GM23248 (cell line): ENCODE results near the gene BMP5. TPM values are rescaled to one million over a fixed set of nuclear protein-coding genes. Genes with fewer than 3 reads are reported as not detected.

Source experiments
- DNase-seq: peaks from one replicate; pipeline ENCODE4 v3.0.0-alpha.2; 2015
- H2AFZ ChIP-seq: fragments of 200-600 bp; sonication (generic); 2 replicates; pipeline ENCODE4 v1.6.1; 2016; ENCODE audit warnings: antibody characterized with exemption
- H3F3A ChIP-seq: fragments of 200-600 bp; sonication (generic); 2 replicates; pipeline ENCODE4 v1.6.1; 2016; ENCODE audit warnings: mild to moderate bottlenecking, antibody characterized with exemption, mixed run types; ENCODE audit not compliant: insufficient read depth
- H3K27ac ChIP-seq: fragments of 200-600 bp; sonication (generic); 2 replicates; pipeline ENCODE4 v1.5.1; 2016; ENCODE audit warnings: mild to moderate bottlenecking
- H3K27me3 ChIP-seq: fragments of 200-600 bp; sonication (generic); replicated peaks from 2 replicates; pipeline ENCODE4 v1.6.1; 2016; ENCODE audit warnings: mild to moderate bottlenecking; ENCODE audit not compliant: insufficient read depth
- H3K36me3 ChIP-seq: fragments of 200-600 bp; sonication (generic); 2 replicates; pipeline ENCODE4 v1.6.1; 2016; ENCODE audit warnings: low read depth, mild to moderate bottlenecking
- H3K4me1 ChIP-seq: fragments of 200-600 bp; sonication (generic); 2 replicates; pipeline ENCODE4 v1.6.1; 2016; ENCODE audit warnings: mild to moderate bottlenecking; ENCODE audit not compliant: insufficient read depth
- H3K4me2 ChIP-seq: fragments of 200-600 bp; sonication (generic); one replicate; pipeline ENCODE4 v1.6.1; 2016; ENCODE audit warnings: mild to moderate bottlenecking; ENCODE audit not compliant: unreplicated experiment
- H3K4me3 ChIP-seq: fragments of 200-600 bp; sonication (generic); 2 replicates; pipeline ENCODE4 v1.5.1; 2016; ENCODE audit warnings: mild to moderate bottlenecking
- H3K79me2 ChIP-seq: fragments of 200-600 bp; sonication (generic); 2 replicates; pipeline ENCODE4 v1.6.1; 2016; ENCODE audit warnings: mild to moderate bottlenecking; ENCODE audit not compliant: insufficient read depth
- H3K9ac ChIP-seq: fragments of 200-600 bp; sonication (generic); 2 replicates; pipeline ENCODE4 v1.6.1; 2016; ENCODE audit warnings: mild to moderate bottlenecking
- H3K9me2 ChIP-seq: fragments of 200-600 bp; sonication (generic); 2 replicates; pipeline ENCODE4 v1.6.1; 2016; ENCODE audit warnings: mixed run types, mild to moderate bottlenecking, moderate library complexity; ENCODE audit not compliant: insufficient read depth
- H3K9me3 ChIP-seq: fragments of 200-600 bp; sonication (generic); one replicate; pipeline ENCODE4 v1.6.1; 2017; ENCODE audit warnings: low read depth
- H4K20me1 ChIP-seq: fragments of 200-600 bp; sonication (generic); 2 replicates; pipeline ENCODE4 v1.6.0; 2016; ENCODE audit not compliant: insufficient read depth
- EZH2 ChIP-seq: fragments of 200-600 bp; sonication (generic); IDR thresholded peaks from 2 replicates; pipeline ENCODE4 v1.6.1; 2018; ENCODE audit warnings: antibody characterized with exemption, mild to moderate bottlenecking; ENCODE audit not compliant: insufficient read depth, poor library complexity, severe bottlenecking
- EZH2phosphoT487 ChIP-seq: fragments of 200-600 bp; sonication (generic); IDR thresholded peaks from 2 replicates; pipeline ENCODE4 v1.6.1; 2018; ENCODE audit warnings: antibody characterized with exemption, moderate library complexity, mild to moderate bottlenecking, low read depth; ENCODE audit not compliant: insufficient read depth
- WGBS, 2 experiments: methylation state at CpG; one replicate each; pipeline ENCODE4 v1.1.6; 2015 to 2017; ENCODE audit warnings: low lambda C conversion rate in 2 of 2, low coverage in 1 of 2; ENCODE audit errors: missing lambda C conversion rate in 2 of 2; 5-methylcytosine and 5-hydroxymethylcytosine counted together
- in situ Hi-C: fragments of 300-500 bp; cut with MboI; formaldehyde crosslinking; loops from 2 replicates; pipeline ENCODE4 v1.15.0; 2020
- polyA plus RNA-seq: library from polyadenylated mRNA; unstranded; fragments of >200 nt; fragmentation: Nextera tagmentation; extraction: Ambion mirVana; gene quantifications from 2 replicates; pipeline ENCODE4 v1.2.1, GENCODE V29; 2016
- total RNA-seq: library from RNA; depleted of rRNA; stranded (reverse); fragments of >200 nt; shearing (Covaris generic); gene quantifications from 2 replicates; pipeline ENCODE4 v1.2.3, GENCODE V29; 2014

The BMP5 gene
- total and polyA plus RNA-seq, 2 experiments from 2014 or later = not detected

DNA sequence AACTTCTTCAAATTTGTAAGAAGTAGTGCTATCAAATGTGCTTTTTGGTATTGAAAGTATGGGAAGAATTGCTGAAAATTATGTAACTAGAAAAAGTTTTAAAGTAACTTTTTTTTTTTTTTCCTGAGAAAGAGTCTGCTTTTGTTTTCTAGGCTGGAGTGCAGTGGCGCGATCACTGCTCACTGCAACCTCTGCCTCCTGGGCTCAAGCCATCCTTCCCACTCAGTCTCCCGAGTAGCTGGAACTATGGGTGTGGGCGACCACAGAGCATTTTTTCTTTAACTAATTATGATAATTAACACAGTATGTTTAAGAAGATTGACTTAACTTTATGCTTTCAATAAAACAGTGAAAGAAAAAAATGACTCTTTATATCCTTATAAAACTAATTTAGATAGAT is 38.4 kb downstream of the BMP5 start:
- H3K4me3 ChIP-seq = no peak overlapping the region
- DNase-seq = no peak
- in situ Hi-C loops = no loop called here
- H3F3A ChIP-seq = no peaks in the 10 kb centered on the region
- no peak overlapping the region for H3K9ac ChIP-seq
- no peaks in the 10 kb centered on the region for H4K20me1 ChIP-seq
- H3K4me1 ChIP-seq = no peaks in the 10 kb centered on the region
- H2AFZ ChIP-seq = no peak overlapping the region
- peaks cover 24% of the 10 kb centered on the region for H3K27me3 ChIP-seq
- no peaks in the 10 kb centered on the region for H3K9me2 ChIP-seq
- H3K36me3 ChIP-seq = no peaks in the 10 kb centered on the region
- H3K9me3 ChIP-seq = no peaks in the 10 kb centered on the region
- no peaks in the 10 kb centered on the region for H3K79me2 ChIP-seq
- no peak overlapping the region for H3K4me2 ChIP-seq
- TF ChIP-seq EZH2phosphoT487 (no peak), EZH2 (no peak)
- WGBS, 2 experiments = 30 to 33% methylated on average over 4 of the region's 4 CpGs
- H3K27ac ChIP-seq = no peak overlapping the region

- H3K4me2 ChIP-seq = no peak overlapping the region
- no peak overlapping the region for H3K27ac ChIP-seq
- no peaks in the 10 kb centered on the region for H3K4me1 ChIP-seq
- H3K27me3 ChIP-seq = peaks cover 28% of the 10 kb centered on the region
- H4K20me1 ChIP-seq = no peaks in the 10 kb centered on the region
- no peak overlapping the region for H2AFZ ChIP-seq
- no peak for DNase-seq
- TF ChIP-seq EZH2 (no peak), EZH2phosphoT487 (no peak)
- no peaks in the 10 kb centered on the region for H3F3A ChIP-seq
- no peak overlapping the region for H3K4me3 ChIP-seq
- in situ Hi-C loops = no loop called here
- H3K9me2 ChIP-seq = no peaks in the 10 kb centered on the region
- no peaks in the 10 kb centered on the region for H3K79me2 ChIP-seq
- no peaks in the 10 kb centered on the region for H3K9me3 ChIP-seq
- H3K36me3 ChIP-seq = no peaks in the 10 kb centered on the region
- H3K9ac ChIP-seq = no peak overlapping the region
- 29 to 33% methylated on average over 3 of the region's 3 CpGs for WGBS, 2 experiments
These were observed 38.9 kb downstream of the BMP5 start for GRCh38 chr6:55836481-55836880.

GRCh38 chr6:55835220-55835619 is 40.2 kb downstream of the BMP5 start:
- Histone ChIP-seq H2AFZ (no peak overlapping the region), H3K27me3 (peaks cover 41% of the 10 kb centered on the region), H3K4me3 (no peak overlapping the region), H3K9me3 (no peaks in the 10 kb centered on the region), H4K20me1 (no peaks in the 10 kb centered on the region), H3K9me2 (no peaks in the 10 kb centered on the region), H3K27ac (no peak overlapping the region), H3K4me2 (no peak overlapping the region), H3K4me1 (no peaks in the 10 kb centered on the region), H3F3A (no peaks in the 10 kb centered on the region), H3K79me2 (no peaks in the 10 kb centered on the region), H3K9ac (no peak overlapping the region), H3K36me3 (no peaks in the 10 kb centered on the region)
- no peak for DNase-seq
- in situ Hi-C loops = no loop called here
- no peak for TF ChIP-seq EZH2phosphoT487
- WGBS, 2 experiments = 71 to 75% methylated on average over 1 of the region's 1 CpG

DNA sequence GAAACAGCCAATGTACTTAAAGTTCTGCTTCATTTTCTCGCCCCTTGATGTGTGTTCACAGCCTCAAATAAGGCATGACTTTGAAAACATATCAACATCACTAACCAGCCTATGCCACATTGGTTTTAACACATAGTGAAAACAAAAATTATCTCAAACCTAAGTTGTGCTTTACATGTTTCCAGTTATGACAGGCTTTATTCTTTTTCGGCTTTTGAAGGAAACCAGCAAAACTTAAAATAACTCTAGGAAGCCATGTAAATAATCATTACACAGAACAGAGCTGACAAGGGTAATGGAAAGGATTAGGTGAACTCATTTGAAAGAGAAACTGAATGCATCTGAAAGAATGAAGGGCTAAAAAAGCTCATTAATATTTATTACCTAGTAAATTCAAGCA is 42.1 kb downstream of the BMP5 start:
- H3K4me2 ChIP-seq = no peak overlapping the region
- peaks cover 49% of the 10 kb centered on the region for H3K27me3 ChIP-seq
- H3K79me2 ChIP-seq = no peaks in the 10 kb centered on the region
- H3K36me3 ChIP-seq = no peaks in the 10 kb centered on the region
- no peak overlapping the region for H3K4me3 ChIP-seq
- 84 to 86% methylated on average over 2 of the region's 2 CpGs for WGBS, 2 experiments
- in situ Hi-C loops = no loop called here
- H3K4me1 ChIP-seq = peaks cover 2% of the 10 kb centered on the region; the same call in 1 of the 2 replicates
- TF ChIP-seq EZH2phosphoT487 (no peak), EZH2 (no peak)
- no peak overlapping the region for H3K9ac ChIP-seq
- no peaks in the 10 kb centered on the region for H4K20me1 ChIP-seq
- no peaks in the 10 kb centered on the region for H3K9me3 ChIP-seq
- H3F3A ChIP-seq = no peaks in the 10 kb centered on the region
- H2AFZ ChIP-seq = no peak overlapping the region
- DNase-seq = no peak
- no peak overlapping the region for H3K27ac ChIP-seq
- H3K9me2 ChIP-seq = no peaks in the 10 kb centered on the region

DNA sequence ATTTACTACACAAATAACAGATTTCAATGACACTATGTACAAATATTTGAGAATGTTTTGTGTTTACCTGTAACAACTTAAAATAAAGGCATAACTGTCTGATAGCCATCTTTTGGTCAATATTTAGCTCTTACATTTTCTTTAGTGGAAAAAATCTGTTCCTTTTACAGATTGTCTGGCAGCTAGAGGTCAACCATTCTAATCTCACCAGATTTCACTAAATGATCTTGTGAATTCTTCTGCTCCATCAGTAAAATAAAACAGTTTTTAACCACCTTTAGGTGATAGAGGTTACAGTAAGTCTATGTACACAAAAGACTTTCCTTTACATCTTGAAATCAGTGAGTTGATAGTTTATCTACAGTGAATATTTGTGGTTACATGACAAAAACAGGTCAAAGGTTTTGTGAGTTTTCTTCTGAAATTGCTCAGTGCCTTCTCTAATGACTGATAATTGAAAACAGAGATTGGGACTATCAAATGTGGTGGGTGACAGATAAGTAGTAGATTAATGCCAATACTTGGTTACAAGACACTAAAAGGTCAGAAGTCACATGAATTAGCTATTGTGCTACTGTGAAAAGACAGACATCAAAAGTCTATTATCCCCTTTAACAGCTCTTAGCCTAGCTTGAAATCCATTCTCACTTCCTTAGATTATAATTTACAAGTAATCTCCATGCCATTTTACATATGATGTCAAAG is 47.4 kb downstream of the BMP5 start:
- H3K4me2 ChIP-seq = no peak overlapping the region
- no peak for TF ChIP-seq EZH2
- TF ChIP-seq EZH2phosphoT487 = no peak
- no peaks in the 10 kb centered on the region for H3K79me2 ChIP-seq
- no peaks in the 10 kb centered on the region for H3K9me3 ChIP-seq
- no peaks in the 10 kb centered on the region for H3K36me3 ChIP-seq
- H3F3A ChIP-seq = peaks cover 14% of the 10 kb centered on the region; the same call in 1 of the 2 replicates
- peaks cover 19% of the 10 kb centered on the region for H3K4me1 ChIP-seq
- DNase-seq = no peak
- H3K4me3 ChIP-seq = no peak overlapping the region
- H4K20me1 ChIP-seq = no peaks in the 10 kb centered on the region
- no peak overlapping the region for H3K9ac ChIP-seq
- peaks cover 40% of the 10 kb centered on the region for H3K27me3 ChIP-seq
- in situ Hi-C loops = no loop called here
- no peaks in the 10 kb centered on the region for H3K9me2 ChIP-seq
- H2AFZ ChIP-seq = no peak overlapping the region
- no peak overlapping the region for H3K27ac ChIP-seq
